DMS79 (cell line): ENCODE data around the gene WWC2.
A peak's percentile ranks its signal among the peaks of the same experiment; 100 is the strongest.
"Not testable (repeated sequence)": the region's sequence is repeated elsewhere in the genome, so short reads cannot be mapped to it uniquely, and the experiment has no call there.

Experiments
- DNase-seq: peaks from one replicate; lab custom pipeline; 2025; lab: John Stamatoyannopoulos, UW

Gene WWC2

GRCh38 chr4:183299464-183299863, 200.4 kb downstream of the WWC2 start:
- no peak for DNase-seq

DNA sequence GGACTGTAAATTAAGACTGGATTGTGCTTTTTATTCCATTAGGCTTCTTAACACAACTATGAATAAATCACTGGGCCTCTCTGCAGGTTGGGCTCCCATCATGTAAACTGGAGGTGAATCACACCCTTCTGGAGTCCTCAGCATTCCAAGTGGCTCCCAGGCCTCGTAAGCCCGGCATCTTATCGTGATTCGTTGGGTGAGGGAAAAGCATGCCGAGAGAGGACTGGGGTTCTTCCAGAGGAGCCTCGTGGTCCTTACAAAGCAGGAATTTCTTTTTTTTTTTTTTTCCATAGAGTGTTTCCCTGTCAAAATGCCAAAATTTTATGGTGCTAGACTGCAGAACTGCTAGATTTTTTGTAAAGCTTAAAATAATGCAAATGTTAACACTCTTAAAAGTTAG, 201.0 kb downstream of the WWC2 start:
- DNase-seq: no peak

- no peak for DNase-seq
Measured at GRCh38 chr4:183300655-183301054, 201.6 kb downstream of the WWC2 start.

DNA sequence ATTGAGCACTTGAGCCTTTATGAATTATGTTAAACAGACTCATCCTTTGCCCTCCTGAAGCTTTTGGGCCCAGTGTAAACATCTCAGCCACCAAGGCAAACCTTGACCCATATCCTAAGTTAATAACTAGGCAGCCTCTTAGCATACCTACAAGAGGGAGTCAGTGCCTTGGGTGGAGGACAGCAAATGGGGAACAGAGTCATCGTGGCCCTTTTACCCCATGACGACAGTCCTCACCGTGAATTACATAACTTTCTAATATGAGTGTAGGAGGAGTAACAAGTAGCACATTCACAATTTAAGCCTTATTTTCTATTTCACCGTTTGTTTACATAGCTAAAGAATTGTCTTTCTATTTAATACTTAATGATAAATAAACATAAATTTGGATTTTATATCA, 204.2 kb downstream of the WWC2 start:
- no peak for DNase-seq

DNA sequence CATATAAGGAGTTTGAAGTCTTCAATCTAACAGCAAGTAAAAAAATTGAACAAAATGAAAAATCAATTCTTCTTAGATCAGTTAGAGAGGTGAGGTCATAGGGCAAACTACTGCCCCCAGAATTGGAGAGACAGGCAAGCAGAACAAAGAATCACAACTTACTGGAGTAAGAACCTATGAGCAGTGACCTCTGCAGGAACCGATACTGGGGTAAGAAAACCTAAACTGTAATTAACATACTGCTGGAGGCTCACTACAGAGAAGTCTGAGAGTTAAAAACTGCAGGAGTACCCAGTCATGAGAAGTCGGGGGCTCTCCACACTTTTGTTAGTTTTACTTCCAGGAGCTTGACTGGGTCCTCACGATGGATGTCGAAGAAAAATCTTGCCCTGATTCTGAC, 205.0 kb downstream of the WWC2 start:
- no peak for DNase-seq

GRCh38 chr4:183304538-183304937, 205.5 kb downstream of the WWC2 start:
- no peak for DNase-seq

- no peak for DNase-seq
Measured at GRCh38 chr4:183306811-183307210, 207.8 kb downstream of the WWC2 start.

DNA sequence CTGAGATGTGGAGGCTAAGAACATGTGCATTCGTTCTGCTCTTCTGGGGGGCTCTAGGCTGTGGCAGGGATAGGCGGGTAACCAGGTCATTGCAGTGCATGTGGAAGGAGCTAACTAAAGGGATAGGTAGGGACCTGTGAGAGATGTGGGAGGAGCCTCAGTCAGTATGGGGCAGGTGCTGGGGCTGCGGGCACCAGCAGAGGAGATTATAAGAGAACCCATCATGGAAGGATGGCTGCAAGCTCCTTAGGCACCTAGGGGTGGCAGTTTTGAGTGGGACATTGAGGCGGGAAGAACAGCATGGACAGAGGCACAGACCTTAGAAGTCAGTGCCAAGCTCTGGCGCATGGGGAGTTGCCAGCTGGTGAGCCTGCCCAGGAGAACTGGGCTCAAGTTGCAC, 213.8 kb downstream of the WWC2 start:
- DNase-seq: no peak

DNA sequence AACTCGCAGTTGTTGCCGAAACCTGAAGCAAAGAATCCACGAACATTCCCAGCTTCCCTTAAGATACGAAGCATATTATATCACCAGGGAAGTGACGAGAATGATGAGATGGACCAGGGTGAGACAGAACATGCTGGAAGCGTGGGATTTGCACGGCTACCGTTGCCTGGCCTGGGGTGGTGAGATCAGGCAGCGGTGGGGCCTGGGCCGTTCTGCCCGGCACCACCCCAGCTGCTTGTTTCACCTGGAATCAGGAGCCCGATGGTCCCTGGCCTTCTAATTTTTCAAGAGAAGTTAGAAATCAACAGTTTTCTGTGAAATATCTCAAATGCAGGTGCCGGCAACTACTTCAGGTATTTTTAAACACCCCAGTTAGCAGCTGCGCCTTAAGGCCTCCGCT, 215.3 kb downstream of the WWC2 start:
- no peak for DNase-seq

DNA sequence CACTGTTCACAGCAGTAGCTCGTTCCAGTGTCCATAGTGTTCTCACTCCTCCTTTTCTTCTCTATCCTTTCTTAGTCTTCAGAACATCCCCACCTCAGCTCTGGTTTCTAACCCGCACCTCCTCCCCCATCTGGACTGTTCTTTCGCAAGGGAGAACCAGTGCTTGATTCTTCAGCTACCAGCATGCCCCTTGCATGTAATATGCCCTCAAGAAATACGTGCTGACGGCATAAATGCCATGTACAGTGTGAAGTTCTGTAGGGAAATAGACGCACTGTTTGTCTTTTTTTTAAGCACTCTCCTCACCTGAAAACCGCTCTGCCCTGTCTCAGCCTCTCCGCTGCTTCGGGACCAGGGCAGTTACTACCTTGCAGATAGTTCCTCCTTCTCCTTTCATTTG, 215.7 kb downstream of the WWC2 start:
- DNase-seq: no peak

GRCh38 chr4:183318656-183319055, 219.6 kb downstream of the WWC2 start:
- DNase-seq: no peak

- DNase-seq: no peak
Measured at GRCh38 chr4:183320211-183321059, 221.4 kb downstream of the WWC2 start, which contains the start of gene CLDN22. CLDN22 (minus strand) TSS chr4:183320276; CDS start chr4:183320218, 58 bp downstream.

- DNase-seq: peak; percentile 44
Measured at GRCh38 chr4:183321079-183321478, 222.0 kb downstream of the WWC2 start.

DNA sequence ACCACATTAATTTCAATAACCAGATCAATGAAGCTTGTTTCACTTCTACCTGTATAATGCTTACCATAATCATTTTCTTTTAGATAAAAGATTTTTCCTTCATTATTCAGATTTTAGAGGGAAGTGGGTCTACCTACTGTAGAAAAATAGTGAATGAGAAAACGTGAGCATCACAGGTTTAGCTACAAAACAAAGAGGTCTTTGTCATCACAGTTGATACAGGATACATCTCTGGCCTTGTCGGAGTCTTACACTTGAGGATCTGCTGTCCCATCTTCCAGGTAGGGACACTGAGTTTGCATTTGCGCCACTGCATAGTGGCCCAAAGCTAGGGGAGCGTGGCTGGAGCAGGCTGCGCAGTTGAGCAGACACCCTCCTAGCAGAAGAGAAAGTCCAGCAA, 222.5 kb downstream of the WWC2 start:
- DNase-seq: no peak

DNA sequence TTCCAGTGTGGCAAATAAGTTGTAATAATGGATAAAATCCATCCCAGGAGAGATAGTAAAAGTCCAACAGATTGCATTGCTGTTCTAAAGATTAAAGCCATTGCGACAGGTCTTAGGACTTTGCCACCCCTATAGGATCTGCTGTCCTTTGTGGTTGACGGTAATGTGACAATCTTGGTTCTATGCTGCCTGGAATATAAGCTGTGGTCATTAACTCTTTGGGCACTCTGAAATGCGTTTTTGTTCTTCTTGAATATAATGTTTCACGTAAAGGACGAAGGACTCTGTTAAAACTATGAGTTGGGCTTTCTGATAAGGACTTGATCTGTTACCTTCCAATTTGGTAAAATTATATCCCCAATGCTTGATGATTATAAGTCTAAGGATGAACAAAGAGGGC, 223.3 kb downstream of the WWC2 start, which contains the start of gene CLDN24:
Gene CLDN24 (minus strand): TSS at position 101 of the 400 bp plus-strand sequence. CDS start 0 bp downstream, at position 101.
- DNase-seq: no peak

- no peak for DNase-seq
Measured at GRCh38 chr4:183323295-183323694, 224.2 kb downstream of the WWC2 start.

DNA sequence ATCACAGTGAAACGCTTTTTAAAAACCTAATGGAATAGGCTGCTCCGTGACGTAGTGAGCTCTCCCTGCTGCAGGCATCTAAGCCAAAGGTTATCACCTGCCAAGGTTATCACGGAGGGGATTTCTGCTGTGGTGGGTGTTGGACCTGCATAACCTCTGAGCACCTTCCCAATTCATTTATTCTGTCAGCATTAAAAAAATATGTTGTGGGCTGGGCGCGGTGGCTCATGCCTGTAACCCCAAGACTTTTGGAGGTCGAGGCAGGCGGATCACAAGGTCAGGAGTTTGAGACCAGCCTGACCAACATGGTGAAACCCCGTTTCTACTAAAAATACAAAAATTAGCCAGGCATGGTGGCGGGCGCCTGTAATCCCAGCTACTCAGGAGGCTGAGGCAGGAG, 225.0 kb downstream of the WWC2 start:
- not testable (repeated sequence) for DNase-seq

DNA sequence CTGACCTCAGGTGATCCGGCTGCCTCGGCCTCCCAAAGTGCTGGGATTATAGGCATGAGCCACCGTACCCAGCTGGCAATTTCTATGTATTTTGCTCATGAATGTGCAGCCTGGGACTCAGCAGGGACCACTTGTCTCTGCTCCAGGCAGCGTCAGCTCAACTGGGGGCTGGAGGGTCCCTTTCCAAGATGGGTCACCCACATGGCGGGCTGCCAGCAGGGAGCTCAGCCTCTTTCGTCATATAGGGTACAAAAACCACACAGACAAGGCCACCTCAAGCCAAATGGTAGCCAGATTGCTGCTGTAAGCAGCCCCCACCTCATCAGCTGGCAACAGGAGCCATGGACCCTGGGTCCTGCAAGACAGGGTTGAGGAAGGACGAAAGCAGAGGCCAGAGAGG, 225.6 kb downstream of the WWC2 start:
- no peak for DNase-seq

DNA sequence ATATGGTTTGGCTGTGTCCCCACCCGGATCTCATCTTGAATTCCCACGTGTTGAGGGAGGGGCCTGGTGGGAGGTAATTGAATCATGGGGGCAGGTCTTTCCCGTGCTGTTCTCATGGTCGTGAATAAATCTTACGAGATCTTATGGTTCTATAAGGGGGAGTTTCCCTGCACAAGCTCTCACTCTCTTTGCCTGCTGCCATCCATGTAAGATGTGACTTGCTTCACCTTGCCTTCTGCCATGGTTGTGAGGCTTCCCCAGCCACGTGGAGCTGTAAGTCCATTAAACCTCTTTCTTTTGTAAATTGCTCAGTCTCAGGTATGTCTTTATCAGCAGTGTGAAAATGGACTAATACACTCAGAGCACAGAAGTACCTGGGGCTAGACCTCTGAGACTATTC, 227.3 kb downstream of the WWC2 start:
- not testable (repeated sequence) for DNase-seq

- DNase-seq: no peak
Measured at GRCh38 chr4:183326853-183327252, 227.8 kb downstream of the WWC2 start.

DNA sequence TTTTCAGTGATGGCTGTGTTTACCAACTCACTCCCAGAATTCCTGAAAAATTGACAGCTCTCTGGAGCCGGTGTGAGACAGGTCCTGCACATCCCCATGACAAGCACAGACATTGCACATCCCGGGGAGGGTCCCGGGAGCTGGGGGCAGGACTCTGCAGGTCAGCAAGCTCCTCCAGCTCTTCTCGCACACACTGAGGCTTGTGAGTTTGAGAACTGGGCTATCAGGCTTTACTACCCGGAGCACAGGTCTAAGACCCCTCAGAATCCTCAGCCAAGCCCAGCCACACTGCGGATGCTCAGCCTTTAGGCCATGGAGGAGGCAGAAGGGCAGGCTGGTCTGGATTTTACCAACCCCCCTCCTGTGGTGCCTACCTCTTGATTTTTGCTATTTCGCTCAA, 228.8 kb downstream of the WWC2 start:
- DNase-seq: no peak

- no peak for DNase-seq
Measured at GRCh38 chr4:183328832-183329231, 229.8 kb downstream of the WWC2 start.

DNA sequence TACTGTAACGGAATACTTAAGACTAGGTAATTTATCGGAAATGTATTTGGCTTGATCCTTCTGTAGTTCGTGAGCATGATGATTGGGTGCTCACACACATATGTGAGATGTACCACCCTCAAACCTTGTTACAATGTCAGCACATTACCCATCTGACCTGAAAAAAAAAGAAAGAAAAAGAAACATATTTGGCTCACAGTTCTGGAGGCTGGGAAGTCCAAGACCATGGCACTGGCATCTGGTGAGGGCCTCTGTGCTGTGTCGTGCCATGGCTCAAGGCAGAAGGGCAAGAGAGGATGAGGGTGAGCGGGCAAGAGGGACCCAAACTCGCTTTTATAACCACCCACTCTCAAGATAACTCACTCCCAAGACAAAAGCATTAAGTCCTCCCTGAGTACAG, 230.2 kb downstream of the WWC2 start:
- DNase-seq: no peak
